Endodermal cell (in vitro differentiated cells): Measurements from ENCODE around the gene TENT5A. TPM values are rescaled to one million over a fixed set of nuclear protein-coding genes. Genes with fewer than 3 reads are reported as not detected.

Experiments
- DNase-seq: peaks from one replicate; pipeline ENCODE4 v3.0.0-alpha.2; 2017
- H3K27ac ChIP-seq: 2 replicates; pipeline ENCODE4 v1.5.1; 2013; ENCODE audit warnings: mild to moderate bottlenecking, low read depth, low read length, moderate library complexity
- H3K27me3 ChIP-seq: 2 replicates; pipeline ENCODE4 v1.6.1; 2013; ENCODE audit warnings: mild to moderate bottlenecking, low read length, moderate library complexity; ENCODE audit not compliant: insufficient read depth, control insufficient read depth, poor library complexity, severe bottlenecking
- H3K36me3 ChIP-seq: 2 replicates; pipeline ENCODE4 v1.7.0; 2013; ENCODE audit warnings: mild to moderate bottlenecking, low read length, moderate library complexity; ENCODE audit not compliant: control insufficient read depth, insufficient read depth
- H3K4me1 ChIP-seq: one replicate; pipeline ENCODE4 v1.7.0; 2013; ENCODE audit warnings: low read length; ENCODE audit not compliant: control insufficient read depth, insufficient read depth
- H3K4me3 ChIP-seq: 2 replicates; pipeline ENCODE4 v1.5.1; 2013; ENCODE audit warnings: mild to moderate bottlenecking, low read length, moderate library complexity
- H3K9ac ChIP-seq: 2 replicates; pipeline ENCODE4 v1.6.1; 2013; ENCODE audit warnings: mild to moderate bottlenecking, low read length, moderate library complexity; ENCODE audit not compliant: poor library complexity, severe bottlenecking; ENCODE audit errors: extremely low read depth
- H3K9me3 ChIP-seq: 2 replicates; pipeline ENCODE4 v1.6.1; 2013; ENCODE audit warnings: mild to moderate bottlenecking, low read length, moderate library complexity; ENCODE audit not compliant: control insufficient read depth
- H3K27ac Mint-ChIP-seq: 2 replicates; pipeline ENCODE4 v1.8.0; 2020; ENCODE audit warnings: mixed read lengths
- H3K27me3 Mint-ChIP-seq: 2 replicates; pipeline ENCODE4 v1.8.0; 2021; ENCODE audit warnings: mild to moderate bottlenecking, mixed read lengths; ENCODE audit not compliant: insufficient read depth
- H3K36me3 Mint-ChIP-seq: 2 replicates; pipeline ENCODE4 v1.8.0; 2020; ENCODE audit warnings: low read depth, mixed read lengths
- H3K4me1 Mint-ChIP-seq: 2 replicates; pipeline ENCODE4 v1.8.0; 2020; ENCODE audit warnings: mixed read lengths
- H3K4me3 Mint-ChIP-seq: 2 replicates; pipeline ENCODE4 v1.8.0; 2020; ENCODE audit warnings: mild to moderate bottlenecking, moderate library complexity, mixed read lengths
- H3K9me3 Mint-ChIP-seq: 2 replicates; pipeline ENCODE4 v1.8.0; 2020; ENCODE audit warnings: mild to moderate bottlenecking, mixed read lengths
- WGBS, 2 experiments: methylation state at CpG; one replicate each; pipeline versions ENCODE4 v1.1.5 to v1.1.7; 2013; ENCODE audit warnings: missing lambda C conversion rate in 2 of 2, mixed read lengths in 1 of 2; ENCODE audit not compliant: insufficient coverage in 1 of 2, insufficient read length in 1 of 2; 5-methylcytosine and 5-hydroxymethylcytosine counted together
- total RNA-seq, 2 donors: library from RNA; stranded (reverse); fragmentation: NEBNext Ultra II Directional in 1 of 2; extraction: Animal tissue kit (Norgen Biotek cat#: 25700) in 1 of 2; gene quantifications; 2 replicates in 1 of 2; 3 replicates in 1 of 2; pipeline ENCODE4 v1.2.1, GENCODE V29; 2021
- TF ChIP-seq, protein P1 (sequence below): fragments of 200-600 bp; sonication (generic); conservative IDR thresholded peaks from 2 replicates; pipeline ENCODE4 v1.5.0; 2021; ENCODE audit warnings: antibody characterized with exemption, mild to moderate bottlenecking

Gene TENT5A
- total RNA-seq, 2 donors from 2014 or later = 4.8 to 8.6 TPM

DNA sequence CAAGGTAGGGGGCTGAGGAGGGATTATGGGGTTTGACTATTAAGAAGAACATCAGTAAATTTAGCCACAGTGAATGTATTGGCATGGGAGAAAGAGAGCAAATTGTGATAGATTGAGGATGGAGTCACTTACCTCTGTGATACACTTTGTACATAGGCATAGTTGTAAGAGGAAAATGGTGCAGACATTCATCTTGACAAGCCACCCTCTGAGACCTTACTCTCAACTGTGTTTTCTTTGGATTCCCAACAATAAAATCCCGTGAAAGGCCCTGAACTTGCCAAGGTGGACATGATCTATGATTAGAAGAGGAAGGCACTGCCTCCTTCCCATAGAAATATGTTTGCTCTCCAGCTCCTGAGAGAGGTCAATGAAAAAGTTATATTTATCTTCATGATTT is 18.6 kb upstream of the TENT5A start:
- Mint-ChIP-seq H3K36me3 (no peaks in the 10 kb centered on the region), H3K27ac (no peak overlapping the region), H3K9me3 (no peaks in the 10 kb centered on the region), H3K4me3 (no peak overlapping the region), H3K27me3 (no peaks in the 10 kb centered on the region), H3K4me1 (peaks cover 27% of the 10 kb centered on the region)
- TF ChIP-seq, protein P1, sequence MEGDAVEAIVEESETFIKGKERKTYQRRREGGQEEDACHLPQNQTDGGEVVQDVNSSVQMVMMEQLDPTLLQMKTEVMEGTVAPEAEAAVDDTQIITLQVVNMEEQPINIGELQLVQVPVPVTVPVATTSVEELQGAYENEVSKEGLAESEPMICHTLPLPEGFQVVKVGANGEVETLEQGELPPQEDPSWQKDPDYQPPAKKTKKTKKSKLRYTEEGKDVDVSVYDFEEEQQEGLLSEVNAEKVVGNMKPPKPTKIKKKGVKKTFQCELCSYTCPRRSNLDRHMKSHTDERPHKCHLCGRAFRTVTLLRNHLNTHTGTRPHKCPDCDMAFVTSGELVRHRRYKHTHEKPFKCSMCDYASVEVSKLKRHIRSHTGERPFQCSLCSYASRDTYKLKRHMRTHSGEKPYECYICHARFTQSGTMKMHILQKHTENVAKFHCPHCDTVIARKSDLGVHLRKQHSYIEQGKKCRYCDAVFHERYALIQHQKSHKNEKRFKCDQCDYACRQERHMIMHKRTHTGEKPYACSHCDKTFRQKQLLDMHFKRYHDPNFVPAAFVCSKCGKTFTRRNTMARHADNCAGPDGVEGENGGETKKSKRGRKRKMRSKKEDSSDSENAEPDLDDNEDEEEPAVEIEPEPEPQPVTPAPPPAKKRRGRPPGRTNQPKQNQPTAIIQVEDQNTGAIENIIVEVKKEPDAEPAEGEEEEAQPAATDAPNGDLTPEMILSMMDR = no peak
- no peaks in the 10 kb centered on the region for H3K9me3 ChIP-seq
- H3K9ac ChIP-seq = no peak overlapping the region
- peaks cover 10% of the 10 kb centered on the region for H3K4me1 ChIP-seq
- H3K4me3 ChIP-seq = no peak overlapping the region
- no peak overlapping the region for H3K27ac ChIP-seq
- whole genome bisulfite sequencing, 2 experiments = 92 to 100% methylated on average over 1 of the region's 1 CpG
- DNase-seq = no peak
- H3K27me3 ChIP-seq = no peaks in the 10 kb centered on the region
- H3K36me3 ChIP-seq = no peaks in the 10 kb centered on the region

DNA sequence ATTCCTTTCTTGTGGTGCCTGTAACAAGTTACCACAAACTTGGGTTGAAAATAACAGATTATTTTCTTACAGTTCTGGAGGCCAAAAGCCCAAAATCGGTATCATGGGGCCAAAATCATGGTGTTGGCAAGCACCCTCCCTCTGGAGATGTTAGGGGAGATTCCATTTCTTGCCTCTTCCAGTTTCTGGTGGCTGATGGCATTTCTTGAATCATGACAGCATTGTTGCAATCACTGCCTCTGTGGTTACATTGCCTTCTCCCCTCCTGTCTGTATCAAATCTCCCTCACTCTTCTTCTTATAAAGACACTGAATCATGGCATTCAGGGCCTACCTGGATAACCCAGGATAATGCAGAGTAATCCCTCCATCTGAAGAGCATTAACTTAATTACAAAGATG is 17.9 kb upstream of the TENT5A start:
- Mint-ChIP-seq H3K27ac (no peak overlapping the region), H3K4me3 (no peak overlapping the region), H3K9me3 (no peaks in the 10 kb centered on the region), H3K4me1 (peaks cover 29% of the 10 kb centered on the region), H3K27me3 (no peaks in the 10 kb centered on the region), H3K36me3 (no peaks in the 10 kb centered on the region)
- 86 to 100% methylated on average over 1 of the region's 1 CpG for WGBS, 2 experiments
- Histone ChIP-seq H3K9me3 (no peaks in the 10 kb centered on the region), H3K4me3 (no peak overlapping the region), H3K27ac (no peak overlapping the region), H3K4me1 (peaks cover 11% of the 10 kb centered on the region), H3K9ac (no peak overlapping the region), H3K27me3 (no peaks in the 10 kb centered on the region), H3K36me3 (no peaks in the 10 kb centered on the region)
- DNase-seq = no peak
- TF ChIP-seq, protein P1 = no peak

DNA sequence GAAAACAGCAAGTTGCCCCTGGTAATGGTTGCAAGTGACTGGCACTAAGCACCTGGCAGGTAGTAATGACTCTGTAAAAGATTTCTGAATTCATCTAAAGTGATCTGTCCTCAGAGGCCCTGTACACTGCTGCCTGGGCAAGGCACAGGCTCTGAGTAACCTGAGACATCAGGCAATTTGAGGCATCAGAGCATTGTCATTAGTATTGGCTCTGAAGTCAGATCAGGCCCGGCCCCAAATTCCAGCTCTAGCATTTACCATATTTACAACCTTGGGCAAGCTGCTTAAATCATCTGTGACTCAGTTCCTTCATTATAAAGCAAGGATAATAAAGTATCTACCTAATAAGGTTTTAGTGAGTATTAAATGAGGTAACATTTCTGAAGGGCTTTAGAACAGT is 17.3 kb upstream of the TENT5A start:
- H3K27me3 Mint-ChIP-seq = no peaks in the 10 kb centered on the region
- Histone ChIP-seq H3K9ac (no peak overlapping the region), H3K9me3 (no peaks in the 10 kb centered on the region), H3K27me3 (no peaks in the 10 kb centered on the region), H3K4me1 (peaks cover 11% of the 10 kb centered on the region), H3K36me3 (no peaks in the 10 kb centered on the region), H3K4me3 (no peak overlapping the region), H3K27ac (no peak overlapping the region)
- TF ChIP-seq, protein P1 = no peak
- H3K36me3 Mint-ChIP-seq = no peaks in the 10 kb centered on the region
- H3K9me3 Mint-ChIP-seq = peaks cover 4% of the 10 kb centered on the region
- WGBS, 2 experiments = 75% methylated on average over 1 of the region's 1 CpG; no CpG with 5 or more reads in 1 of the 2 experiments
- no peak for DNase-seq
- H3K27ac Mint-ChIP-seq = no peak overlapping the region
- H3K4me3 Mint-ChIP-seq = no peak overlapping the region
- H3K4me1 Mint-ChIP-seq = peaks cover 29% of the 10 kb centered on the region
